Esophagus squamous epithelium (tissue), 5 donors: ENCODE data around the gene INO80D. TPM values are rescaled to one million over a fixed set of nuclear protein-coding genes. Genes with fewer than 3 reads are reported as not detected.

Source experiments
- DNase-seq: peaks from one replicate; lab custom pipeline; 2025; lab: John Stamatoyannopoulos, UW
- H3K27ac ChIP-seq, 4 donors: fragments of 200-600 bp; sonication (generic); one replicate each; pipeline ENCODE4 v1.5.1; 2016 to 2019; ENCODE audit warnings: mild to moderate bottlenecking in 1 of 4
- H3K27me3 ChIP-seq, 4 donors: fragments of 200-600 bp; sonication (generic); 1 replicate in 3 of 4; 2 replicates in 1 of 4; pipeline versions ENCODE4 v1.5.1 to v1.6.0; 2017 to 2021; ENCODE audit warnings: antibody characterized with exemption in 1 of 4
- H3K36me3 ChIP-seq, 3 donors: fragments of 200-600 bp; sonication (generic); one replicate each; pipeline ENCODE4 v1.5.1; 2016 to 2019
- H3K4me1 ChIP-seq, 3 donors: fragments of 200-600 bp; sonication (generic); one replicate each; pipeline ENCODE4 v1.5.1; 2017 to 2019
- H3K4me3 ChIP-seq, 4 donors: fragments of 200-600 bp; sonication (generic); 1 replicate in 3 of 4; 2 replicates in 1 of 4; pipeline ENCODE4 v1.5.1; 2016 to 2019; ENCODE audit warnings: mild to moderate bottlenecking in 2 of 4, moderate library complexity in 1 of 4
- H3K9me3 ChIP-seq, 3 donors: fragments of 200-600 bp; sonication (generic); one replicate each; pipeline ENCODE4 v1.5.1; 2016 to 2019
- POLR2A ChIP-seq, 4 donors: fragments of 450-650 bp; IDR thresholded peaks; one replicate each; pipeline ENCODE4 v1.6.1; 2017; ENCODE audit warnings: antibody characterized with exemption in 4 of 4, mild to moderate bottlenecking in 4 of 4, moderate library complexity in 3 of 4
- WGBS, 2 donors: methylation state at CpG; one replicate each; pipeline ENCODE4 v1.1.5; 2018; 5-methylcytosine and 5-hydroxymethylcytosine counted together
- intact Hi-C: fragments of 100-400 bp; cut with DNase I; formaldehyde crosslinking; loops from one replicate; pipeline ENCODE4 v1.15.0; 2022
- small RNA-seq, 4 donors: library from RNA; depleted of rRNA; stranded (forward); fragments of <200 nt; gene quantifications; one replicate each; pipeline ENCODE3, GENCODE V24; 2016
- total RNA-seq, 4 donors: library from RNA; depleted of rRNA; stranded (reverse); fragments of >200 nt; gene quantifications; one replicate each; pipeline ENCODE4 v1.1.0, GENCODE V29; 2016
- TF ChIP-seq, protein P1 (sequence below), 6 experiments: fragments of 450-650 bp in 4 of 6; fragments of 200-600 bp in 2 of 6; sonication (generic) in 2 of 6; IDR thresholded peaks; one replicate each; pipeline ENCODE4 v1.5.1; 2016 to 2019; ENCODE audit warnings: antibody characterized with exemption in 6 of 6, mild to moderate bottlenecking in 4 of 6, moderate library complexity in 4 of 6
- donor health status: DM: yes; HTN: yes; CAD: no.

The INO80D gene
- total RNA-seq, 4 donors from 2014 or later, result 9.6 to 20.2 (median 17.1) TPM

DNA sequence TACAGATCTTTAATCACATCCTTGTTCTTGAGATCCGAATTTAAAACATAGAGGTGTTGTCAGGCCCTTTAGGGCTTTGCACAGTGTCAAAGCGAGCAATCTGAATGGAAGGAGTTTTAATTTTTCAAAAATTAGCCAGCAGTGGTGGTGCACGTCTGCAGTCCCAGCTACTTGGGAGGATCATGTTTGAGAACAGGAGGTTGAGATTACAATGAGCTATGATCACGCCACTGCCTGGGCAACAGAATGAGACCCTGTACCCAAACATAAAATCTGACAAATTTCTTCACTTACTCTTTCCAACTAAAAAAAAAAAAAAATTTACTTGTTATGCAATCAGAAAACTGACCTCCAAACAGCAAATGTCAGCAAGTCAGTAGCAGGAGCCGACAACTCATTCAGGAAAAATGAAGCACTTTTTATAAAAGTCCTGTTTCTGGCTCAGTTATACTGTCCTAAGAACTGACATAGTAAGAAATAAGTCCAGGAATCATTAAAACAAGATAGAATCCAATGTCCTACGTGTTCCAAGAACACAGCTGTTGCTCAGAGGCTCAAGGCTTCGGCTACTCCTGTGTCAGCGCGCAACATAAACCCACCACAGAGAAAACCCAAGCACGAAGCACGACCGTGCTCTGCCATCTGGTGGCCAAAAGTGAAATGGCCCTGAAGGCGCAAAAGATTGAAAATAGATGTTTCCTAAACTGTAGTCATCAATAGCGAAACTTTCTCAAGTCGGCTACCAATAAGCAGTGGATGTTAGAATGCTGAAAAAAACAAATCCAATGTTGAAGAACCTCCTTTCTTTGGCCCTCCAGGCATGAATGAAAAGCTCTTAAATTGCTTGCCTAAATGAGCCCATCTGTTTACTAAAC is 138.1 kb downstream of the INO80D start:
- H3K4me3 ChIP-seq, result peak overlapping the region in 1 of 4 donors; percentile 32
- TF ChIP-seq POLR2A (IDR thresholded peaks at IDR 0.05), result no peak
- TF ChIP-seq, protein P1, sequence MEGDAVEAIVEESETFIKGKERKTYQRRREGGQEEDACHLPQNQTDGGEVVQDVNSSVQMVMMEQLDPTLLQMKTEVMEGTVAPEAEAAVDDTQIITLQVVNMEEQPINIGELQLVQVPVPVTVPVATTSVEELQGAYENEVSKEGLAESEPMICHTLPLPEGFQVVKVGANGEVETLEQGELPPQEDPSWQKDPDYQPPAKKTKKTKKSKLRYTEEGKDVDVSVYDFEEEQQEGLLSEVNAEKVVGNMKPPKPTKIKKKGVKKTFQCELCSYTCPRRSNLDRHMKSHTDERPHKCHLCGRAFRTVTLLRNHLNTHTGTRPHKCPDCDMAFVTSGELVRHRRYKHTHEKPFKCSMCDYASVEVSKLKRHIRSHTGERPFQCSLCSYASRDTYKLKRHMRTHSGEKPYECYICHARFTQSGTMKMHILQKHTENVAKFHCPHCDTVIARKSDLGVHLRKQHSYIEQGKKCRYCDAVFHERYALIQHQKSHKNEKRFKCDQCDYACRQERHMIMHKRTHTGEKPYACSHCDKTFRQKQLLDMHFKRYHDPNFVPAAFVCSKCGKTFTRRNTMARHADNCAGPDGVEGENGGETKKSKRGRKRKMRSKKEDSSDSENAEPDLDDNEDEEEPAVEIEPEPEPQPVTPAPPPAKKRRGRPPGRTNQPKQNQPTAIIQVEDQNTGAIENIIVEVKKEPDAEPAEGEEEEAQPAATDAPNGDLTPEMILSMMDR (IDR thresholded peaks at IDR 0.05), result peak; percentile 81 to 91 (median 84)
- H3K27me3 ChIP-seq, result no peaks in the 10 kb centered on the region
- no peak for DNase-seq
- no peaks in the 10 kb centered on the region for H3K36me3 ChIP-seq
- WGBS, 2 donors, result 21 to 23% methylated on average over 15 of the region's 15 CpGs
- H3K4me1 ChIP-seq, result peaks cover 0 to 3% (median 0%) of the 10 kb centered on the region in 3 donors
- peak overlapping the region in 1 of 4 donors; percentile 13 for H3K27ac ChIP-seq
- H3K9me3 ChIP-seq, result no peaks in the 10 kb centered on the region
- intact Hi-C loops, result no loop called here

DNA sequence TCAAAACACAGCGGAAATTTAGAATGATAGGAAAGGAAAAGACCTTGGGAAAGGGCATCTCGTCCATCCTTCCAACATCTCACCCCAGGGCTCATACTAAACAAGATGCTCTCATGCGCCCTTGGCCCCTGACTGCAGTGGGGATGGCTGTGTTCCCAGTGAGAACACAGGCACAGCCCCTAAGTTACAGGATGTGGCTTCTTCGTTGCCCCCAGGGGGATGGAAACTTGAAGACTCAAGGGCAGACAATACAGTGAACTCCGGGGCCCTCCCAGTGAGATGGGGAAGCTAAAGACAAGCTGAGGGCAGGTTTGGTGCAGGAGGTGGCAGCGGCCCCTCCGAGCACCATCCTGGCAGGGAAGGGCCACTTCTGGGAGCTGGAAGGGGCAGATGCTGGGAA is 139.7 kb downstream of the INO80D start:
- 74 to 94% methylated on average over 5 to 7 of the region's 7 CpGs for WGBS, 2 donors
- no peak overlapping the region for H3K4me3 ChIP-seq
- H3K4me1 ChIP-seq, result peaks cover 0 to 3% (median 0%) of the 10 kb centered on the region in 3 donors
- intact Hi-C loops, result no loop called here
- H3K9me3 ChIP-seq, result no peaks in the 10 kb centered on the region
- no peak overlapping the region for H3K27ac ChIP-seq
- no peaks in the 10 kb centered on the region for H3K27me3 ChIP-seq
- no peak for TF ChIP-seq POLR2A (IDR thresholded peaks at IDR 0.05)
- TF ChIP-seq, protein P1 (IDR thresholded peaks at IDR 0.05), result no peak
- DNase-seq, result no peak
- no peaks in the 10 kb centered on the region for H3K36me3 ChIP-seq

Small RNA genes within 50 kb of the gene (small RNA-seq; reads per million reads assigned to genes)
- gene RF00006 (0 reads per million in 4 donors), gene RF00019 (0 reads per million in 4 donors)

Other genes with a start within 250 kb of the INO80D start
- 100 to 1,000 TPM in 2 of 4 donors, 10 to 100 TPM in 2; 87.5 to 155 (median 95.9) TPM for gene NDUFS1, start 73.3 kb upstream of the INO80D start, total RNA-seq
- 100 to 1,000 TPM; 243 to 631 (median 564) TPM for gene EEF1B2, start 73.7 kb upstream of the INO80D start, total RNA-seq
- 1 to 10 TPM; 1.9 to 7.1 (median 5.3) TPM for gene ZDBF2, start 188.5 kb upstream of the INO80D start, total RNA-seq